ENCODE results near the gene COA6.

Gene COA6

GRCh38 chr1:234373064-234373958 is at the start of gene COA6:
Gene COA6 (plus strand): TSS chr1:234373456. CDS start chr1:234373467, 11 bp downstream.
- peak; percentile 97 for DNase-seq

GRCh38 chr1:234324821-234325220 is 48.4 kb upstream of the COA6 start:
- no peak for DNase-seq

- no peak for DNase-seq
These were observed 47.3 kb upstream of the COA6 start for GRCh38 chr1:234325878-234326496.

- peak; percentile 37 for DNase-seq
These were observed 46.5 kb upstream of the COA6 start for GRCh38 chr1:234326497-234327366.

- no peak for DNase-seq
These were observed 45.6 kb upstream of the COA6 start for GRCh38 chr1:234327577-234328164.

GRCh38 chr1:234330843-234331215 is 42.4 kb upstream of the COA6 start:
- DNase-seq = no peak

- no peak for DNase-seq
These were observed 41.7 kb upstream of the COA6 start for GRCh38 chr1:234331507-234331906.

- DNase-seq = no peak
These were observed 36.9 kb upstream of the COA6 start for GRCh38 chr1:234336359-234336758.

GRCh38 chr1:234337233-234337632 is 36.0 kb upstream of the COA6 start:
- DNase-seq = no peak

- no peak for DNase-seq
These were observed 32.7 kb upstream of the COA6 start for GRCh38 chr1:234340528-234340927.

- no peak for DNase-seq
These were observed 30.5 kb upstream of the COA6 start for GRCh38 chr1:234342774-234343173.

GRCh38 chr1:234345237-234345636 is 28.0 kb upstream of the COA6 start:
- no peak for DNase-seq

GRCh38 chr1:234348964-234349363 is 24.3 kb upstream of the COA6 start:
- DNase-seq = no peak

- DNase-seq = no peak
These were observed 17.3 kb upstream of the COA6 start for GRCh38 chr1:234355782-234356510.

- peak; percentile 88 for DNase-seq
These were observed 16.5 kb upstream of the COA6 start for GRCh38 chr1:234356615-234357269.

GRCh38 chr1:234357831-234358230 is 15.4 kb upstream of the COA6 start:
- DNase-seq = no peak

GRCh38 chr1:234361102-234361603 is 12.1 kb upstream of the COA6 start:
- no peak for DNase-seq

- no peak for DNase-seq
These were observed 10.7 kb upstream of the COA6 start for GRCh38 chr1:234362558-234362957.

- no peak for DNase-seq
These were observed 4.8 kb upstream of the COA6 start for GRCh38 chr1:234368320-234369032.

GRCh38 chr1:234369033-234369430 is 4.2 kb upstream of the COA6 start:
- DNase-seq = no peak

- no peak for DNase-seq
These were observed 3.5 kb upstream of the COA6 start for GRCh38 chr1:234369784-234370183.

Measured in NCI-H2171 treated with DMSO at 0.1 percent for 48 hours (cell line).